ENCODE results near the gene LOXHD1. TPM values are rescaled to one million over a fixed set of nuclear protein-coding genes. Genes with fewer than 3 reads are reported as not detected.

The LOXHD1 gene
- total RNA-seq, 1 experiment from 2014 or later: not detected

- no peak for DNase-seq
- no peaks in the 10 kb centered on the region for H3K4me1 ChIP-seq (replicated peaks; ENCODE audit: insufficient read depth)
- POLR2A ChIA-PET (ENCODE audit: unreplicated experiment): no interaction called here
- intact Hi-C loops (cut with micrococcal nuclease; ENCODE audit: unreplicated experiment): no loop called here
- no peak overlapping the region for H3K4me3 ChIP-seq
- H3K36me3 ChIP-seq (ENCODE audit: low read depth): no peaks in the 10 kb centered on the region
- no peaks in the 10 kb centered on the region for H3K79me2 ChIP-seq (ENCODE audit: low read depth)
- H3K4me2 ChIP-seq: no peak overlapping the region
- no peak for TF ChIP-seq CTCF (conservative IDR thresholded peaks at IDR 0.05)
- no peaks in the 10 kb centered on the region for H4K20me1 ChIP-seq (ENCODE audit: insufficient read depth)
- H2AFZ ChIP-seq: no peak overlapping the region
- no peaks in the 10 kb centered on the region for H3F3A ChIP-seq (ENCODE audit: insufficient read depth, low read depth)
- CTCF ChIA-PET: no interaction called here
- no peak overlapping the region for H3K27ac ChIP-seq
- H3K9me2 ChIP-seq (ENCODE audit: insufficient read depth): no peaks in the 10 kb centered on the region
- H3K9me3 ChIP-seq (ENCODE audit: insufficient read depth, low read depth): no peaks in the 10 kb centered on the region
- BruUV-seq (replicated peaks): no TSS peak
- peaks cover 98% of the 10 kb centered on the region for H3K27me3 ChIP-seq (ENCODE audit: insufficient read depth, low read depth)
Observed at GRCh38 chr18:46562674-46563192, 94.3 kb downstream of the LOXHD1 start.

GRCh38 chr18:46560671-46561045, 96.4 kb downstream of the LOXHD1 start:
- peaks cover 78% of the 10 kb centered on the region for H3K27me3 ChIP-seq (ENCODE audit: insufficient read depth, low read depth)
- CTCF ChIA-PET: no interaction called here
- H3K9me2 ChIP-seq (ENCODE audit: insufficient read depth): no peaks in the 10 kb centered on the region
- BruUV-seq (replicated peaks): no TSS peak
- no peak overlapping the region for H2AFZ ChIP-seq
- DNase-seq: no peak
- POLR2A ChIA-PET (ENCODE audit: unreplicated experiment): no interaction called here
- TF ChIP-seq EZH2 (IDR thresholded peaks at IDR 0.05; ENCODE audit: low read depth) (no peak), CTCF (conservative IDR thresholded peaks at IDR 0.05) (no peak)
- no peaks in the 10 kb centered on the region for H4K20me1 ChIP-seq (ENCODE audit: insufficient read depth)
- H3K9me3 ChIP-seq (ENCODE audit: insufficient read depth, low read depth): no peaks in the 10 kb centered on the region
- H3K4me2 ChIP-seq: no peak overlapping the region
- H3F3A ChIP-seq (ENCODE audit: insufficient read depth, low read depth): no peaks in the 10 kb centered on the region
- no peak overlapping the region for H3K4me3 ChIP-seq
- H3K27ac ChIP-seq: no peak overlapping the region
- no peaks in the 10 kb centered on the region for H3K4me1 ChIP-seq (replicated peaks; ENCODE audit: insufficient read depth)
- intact Hi-C loops (cut with micrococcal nuclease; ENCODE audit: unreplicated experiment): no loop called here
- no peaks in the 10 kb centered on the region for H3K79me2 ChIP-seq (ENCODE audit: low read depth)
- no peaks in the 10 kb centered on the region for H3K36me3 ChIP-seq (ENCODE audit: low read depth)

- Histone ChIP-seq H3K4me3 (no peak overlapping the region), H3K9me2 (ENCODE audit: insufficient read depth) (no peaks in the 10 kb centered on the region), H3K4me1 (replicated peaks; ENCODE audit: insufficient read depth) (no peaks in the 10 kb centered on the region), H3K27ac (no peak overlapping the region), H4K20me1 (ENCODE audit: insufficient read depth) (no peaks in the 10 kb centered on the region), H3F3A (ENCODE audit: insufficient read depth, low read depth) (no peaks in the 10 kb centered on the region), H3K79me2 (ENCODE audit: low read depth) (no peaks in the 10 kb centered on the region), H3K27me3 (ENCODE audit: insufficient read depth, low read depth) (peaks cover 72% of the 10 kb centered on the region), H3K36me3 (ENCODE audit: low read depth) (no peaks in the 10 kb centered on the region), H3K9me3 (ENCODE audit: insufficient read depth, low read depth) (no peaks in the 10 kb centered on the region), H2AFZ (no peak overlapping the region), H3K4me2 (no peak overlapping the region)
- ChIA-PET CTCF (no interaction called here), POLR2A (ENCODE audit: unreplicated experiment) (no interaction called here)
- no peak for DNase-seq
- no TSS peak for BruUV-seq (replicated peaks)
- intact Hi-C loops (cut with micrococcal nuclease; ENCODE audit: unreplicated experiment): no loop called here
- TF ChIP-seq EZH2 (IDR thresholded peaks at IDR 0.05; ENCODE audit: low read depth): no peak
- TF ChIP-seq CTCF (conservative IDR thresholded peaks at IDR 0.05): no peak
Observed at GRCh38 chr18:46559946-46560670, 96.9 kb downstream of the LOXHD1 start.
